DND-41 (cell line): Measurements from ENCODE around the gene PRKCE.

Experiments
- ATAC-seq: fragments of 200-7000 bp; cut with Tn5 transposase; 3 replicates; pipeline ENCODE4 v1.9.1; 2021; ENCODE audit warnings: low read depth; ENCODE audit not compliant: insufficient read depth
- DNase-seq: peaks from one replicate; pipeline ENCODE4 v3.0.0-alpha.2; 2020
- H2AFZ ChIP-seq: 2 replicates; pipeline ENCODE4 v1.6.0; 2012; ENCODE audit warnings: low read depth, low read length
- H3K27ac ChIP-seq: 2 replicates; pipeline ENCODE4 v1.5.1; 2012; ENCODE audit warnings: low read length, inconsistent platforms
- H3K27me3 ChIP-seq: fragments of 200-600 bp; sonication (generic); 2 replicates; pipeline ENCODE4 v1.6.0; 2012; ENCODE audit warnings: low read length, mild to moderate bottlenecking, inconsistent platforms; ENCODE audit not compliant: insufficient read depth, poor library complexity
- H3K36me3 ChIP-seq: 2 replicates; pipeline ENCODE4 v1.5.1; 2012; ENCODE audit warnings: low read length, inconsistent platforms; ENCODE audit not compliant: insufficient read depth
- H3K4me1 ChIP-seq: 2 replicates; pipeline ENCODE4 v1.5.1; 2012; ENCODE audit warnings: mild to moderate bottlenecking, low read length; ENCODE audit not compliant: insufficient read depth
- H3K4me2 ChIP-seq: 2 replicates; pipeline ENCODE4 v1.6.0; 2012; ENCODE audit warnings: mild to moderate bottlenecking, moderate library complexity, low read length, inconsistent platforms; ENCODE audit not compliant: insufficient read depth
- H3K4me3 ChIP-seq, 2 experiments: fragments of 200-600 bp in 1 of 2; shearing (Covaris generic) in 1 of 2; 2 replicates each; pipeline ENCODE4 v1.5.1; 2012 to 2016; ENCODE audit warnings: inconsistent platforms in 2 of 2, low read length in 2 of 2, mild to moderate bottlenecking in 2 of 2, low read depth in 1 of 2, moderate library complexity in 1 of 2
- H3K79me2 ChIP-seq: 2 replicates; pipeline ENCODE4 v1.6.0; 2012; ENCODE audit warnings: low read length, inconsistent platforms; ENCODE audit not compliant: insufficient read depth
- H3K9ac ChIP-seq: 2 replicates; pipeline ENCODE4 v1.6.0; 2012; ENCODE audit warnings: low read depth, mild to moderate bottlenecking, inconsistent platforms, low read length, moderate library complexity
- H3K9me3 ChIP-seq: 2 replicates; pipeline ENCODE4 v1.5.1; 2012; ENCODE audit warnings: low read length, moderate library complexity, mild to moderate bottlenecking, inconsistent platforms; ENCODE audit not compliant: insufficient read depth, severe bottlenecking
- H4K20me1 ChIP-seq: 2 replicates; pipeline ENCODE4 v1.6.0; 2012; ENCODE audit warnings: low read length; ENCODE audit not compliant: insufficient read depth
- CTCF ChIP-seq: IDR thresholded peaks from 2 replicates; pipeline ENCODE4 v1.5.1; 2012; ENCODE audit warnings: borderline replicate concordance, low read length, moderate library complexity, mild to moderate bottlenecking; ENCODE audit not compliant: poor library complexity, severe bottlenecking; ENCODE audit errors: extremely low read depth
- EZH2 ChIP-seq: IDR thresholded peaks from 3 replicates; pipeline ENCODE4 v1.6.1; 2012; ENCODE audit warnings: borderline replicate concordance, low read depth, mild to moderate bottlenecking, moderate library complexity, low read length, inconsistent platforms; ENCODE audit not compliant: severe bottlenecking

Gene PRKCE

GRCh38 chr2:45943219-45944044 lies 292.0 kb downstream of the PRKCE start:
- H3K36me3 ChIP-seq, result no peaks in the 10 kb centered on the region
- TF ChIP-seq EZH2 (no peak), CTCF (no peak)
- no peak overlapping the region for H3K4me3 ChIP-seq
- H4K20me1 ChIP-seq, result no peaks in the 10 kb centered on the region
- no peaks in the 10 kb centered on the region for H3K27me3 ChIP-seq
- H3K4me1 ChIP-seq, result no peaks in the 10 kb centered on the region
- no peaks in the 10 kb centered on the region for H3K79me2 ChIP-seq
- DNase-seq (no peak), ATAC-seq (no peak)
- no peak overlapping the region for H3K9ac ChIP-seq
- H3K9me3 ChIP-seq, result no peaks in the 10 kb centered on the region
- H3K27ac ChIP-seq, result no peak overlapping the region
- no peak overlapping the region for H2AFZ ChIP-seq
- H3K4me2 ChIP-seq, result no peak overlapping the region

- ATAC-seq (no peak), DNase-seq (no peak)
- Histone ChIP-seq H3K9me3 (no peaks in the 10 kb centered on the region), H3K27ac (no peak overlapping the region), H3K4me1 (no peaks in the 10 kb centered on the region), H3K9ac (no peak overlapping the region), H3K27me3 (no peaks in the 10 kb centered on the region), H4K20me1 (no peaks in the 10 kb centered on the region), H2AFZ (no peak overlapping the region), H3K4me3 (no peak overlapping the region), H3K4me2 (no peak overlapping the region), H3K36me3 (no peaks in the 10 kb centered on the region), H3K79me2 (no peaks in the 10 kb centered on the region)
- no peak for TF ChIP-seq CTCF
- TF ChIP-seq EZH2, result no peak
Measured at GRCh38 chr2:45944074-45944473, 292.6 kb downstream of the PRKCE start.

GRCh38 chr2:45945302-45945717 lies 293.8 kb downstream of the PRKCE start:
- DNase-seq (no peak), ATAC-seq (no peak)
- Histone ChIP-seq H3K36me3 (no peaks in the 10 kb centered on the region), H3K9me3 (no peaks in the 10 kb centered on the region), H3K9ac (no peak overlapping the region), H3K27ac (no peak overlapping the region), H3K4me3 (no peak overlapping the region), H4K20me1 (no peaks in the 10 kb centered on the region), H3K79me2 (no peaks in the 10 kb centered on the region), H3K4me1 (no peaks in the 10 kb centered on the region), H2AFZ (no peak overlapping the region), H3K27me3 (no peaks in the 10 kb centered on the region), H3K4me2 (no peak overlapping the region)
- TF ChIP-seq CTCF, result no peak
